SK-N-MC (cell line): ENCODE results near the gene TSR3.
"Not testable (repeated sequence)": the region's sequence is repeated elsewhere in the genome, so short reads cannot be mapped to it uniquely, and the experiment has no call there.

Source experiments
- DNase-seq: peaks from one replicate; pipeline ENCODE4 v3.0.0-alpha.2; 2011; ENCODE audit warnings: low read depth, low spot score
- H3K27ac ChIP-seq: fragments of 200-600 bp; sonication (generic); 2 replicates; pipeline ENCODE4 v1.5.1; 2016; ENCODE audit warnings: mixed run types
- H3K36me3 ChIP-seq: fragments of 200-600 bp; sonication (generic); 2 replicates; pipeline ENCODE4 v1.6.1; 2017; ENCODE audit warnings: antibody characterized with exemption, low read length, mixed read lengths; ENCODE audit not compliant: insufficient read depth
- H3K4me3 ChIP-seq: fragments of 200-600 bp; sonication (generic); 2 replicates; pipeline ENCODE4 v1.5.1; 2016
- H3K9ac ChIP-seq: fragments of 200-600 bp; sonication (generic); 2 replicates; pipeline ENCODE4 v1.8.0; 2017; ENCODE audit warnings: mixed run types, mixed read lengths; ENCODE audit not compliant: insufficient read length
- H3K9me3 ChIP-seq: fragments of 200-600 bp; sonication (generic); 2 replicates; pipeline ENCODE4 v1.6.1; 2017; ENCODE audit warnings: low read depth, mild to moderate bottlenecking, antibody characterized with exemption, low read length, moderate library complexity, mixed read lengths
- EZH2 ChIP-seq: fragments of 200-600 bp; sonication (generic); IDR thresholded peaks from one replicate; pipeline ENCODE4 v1.6.1; 2017; ENCODE audit warnings: antibody characterized with exemption
- FOXP2 ChIP-seq: optimal IDR thresholded peaks from 2 replicates; pipeline ENCODE3; 2011; ENCODE audit warnings: mild to moderate bottlenecking, moderate library complexity; ENCODE audit not compliant: insufficient read depth; ENCODE audit errors: extremely low read length, control extremely low read depth
- POLR2AphosphoS5 ChIP-seq: IDR thresholded peaks from 2 replicates; pipeline ENCODE4 v1.6.1; 2012; ENCODE audit warnings: mild to moderate bottlenecking, low read depth, low read length, borderline replicate concordance

The TSR3 gene

DNA sequence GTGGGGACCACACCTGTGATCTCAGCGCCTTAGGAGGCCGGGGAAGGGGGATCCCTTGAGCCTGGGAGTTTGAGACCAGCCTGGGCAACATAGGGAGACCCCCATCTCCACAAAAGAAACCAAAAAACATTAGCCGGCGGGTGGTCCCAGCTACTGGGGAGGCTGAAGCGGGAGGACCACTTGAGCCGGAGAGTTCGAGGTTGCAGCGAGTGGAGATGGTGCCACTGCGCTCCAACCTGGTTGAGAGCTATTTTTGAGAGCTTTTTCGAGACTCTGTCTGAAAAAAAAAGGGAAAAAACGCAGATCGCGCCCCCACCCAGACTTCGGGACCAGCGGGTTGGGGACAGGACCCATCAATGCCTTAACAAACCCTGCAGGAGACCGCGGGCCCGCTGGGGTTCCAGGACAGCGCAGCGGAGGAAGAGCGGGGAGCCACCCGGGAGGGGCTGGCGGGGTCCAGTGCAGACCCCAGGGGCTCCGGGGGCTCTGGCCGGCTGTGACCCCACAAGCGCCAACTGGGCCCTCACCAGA, 19.0 kb downstream of the TSR3 start:
- no peak overlapping the region for H3K27ac ChIP-seq
- no peak overlapping the region for H3K9ac ChIP-seq
- H3K36me3 ChIP-seq = no peaks in the 10 kb centered on the region
- H3K9me3 ChIP-seq = no peaks in the 10 kb centered on the region
- no peak for DNase-seq
- H3K4me3 ChIP-seq = no peak overlapping the region
- no peak for TF ChIP-seq POLR2AphosphoS5
- no peak for TF ChIP-seq EZH2
- no peak for TF ChIP-seq FOXP2

DNA sequence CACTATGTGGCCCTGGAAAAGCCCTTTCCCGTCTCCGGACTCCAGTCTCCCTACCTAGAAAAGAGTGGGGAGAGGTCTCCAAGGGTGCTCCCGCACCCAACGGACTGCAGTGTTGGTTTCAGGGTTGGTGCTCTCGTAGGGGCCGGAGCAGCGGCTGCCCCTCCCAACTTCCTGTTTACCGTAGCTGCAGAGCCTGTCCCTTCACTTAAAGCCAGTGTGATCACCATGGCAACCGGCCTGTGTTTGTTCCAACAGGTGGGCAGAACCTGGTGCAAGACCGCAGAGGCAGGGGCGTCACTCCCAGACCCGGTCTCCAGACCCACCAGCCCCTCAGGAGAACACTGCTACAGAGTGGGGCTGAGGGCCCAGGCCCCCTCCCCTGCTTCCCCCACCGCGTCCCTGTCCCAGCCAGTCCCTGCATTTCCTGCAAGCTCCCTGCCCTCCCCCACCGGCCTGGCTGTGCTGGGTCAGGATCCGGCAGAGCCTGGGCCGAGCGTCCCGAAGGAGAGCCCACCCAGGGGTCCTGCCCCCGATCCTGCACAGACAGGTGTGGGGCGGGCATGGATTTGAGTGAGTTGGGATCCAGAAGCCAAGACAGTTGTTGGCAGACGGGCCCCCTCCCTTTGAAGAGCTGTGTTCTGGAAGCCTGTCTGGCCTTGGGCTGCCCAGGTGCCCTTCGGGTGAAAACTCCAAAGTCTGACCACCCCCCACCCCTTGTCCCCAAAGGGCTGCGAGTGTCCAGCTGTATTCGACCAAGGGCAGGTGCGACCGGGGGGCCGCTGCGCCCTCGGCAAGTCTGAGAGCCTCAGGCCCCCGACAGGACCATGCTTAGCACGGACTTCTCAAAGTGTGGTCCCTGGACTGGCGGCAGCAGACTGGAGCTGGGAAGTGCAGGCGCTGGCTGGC, 19.7 kb downstream of the TSR3 start:
- Histone ChIP-seq H3K27ac (no peak overlapping the region), H3K9me3 (no peaks in the 10 kb centered on the region), H3K9ac (no peak overlapping the region), H3K4me3 (no peak overlapping the region), H3K36me3 (no peaks in the 10 kb centered on the region)
- no peak for TF ChIP-seq FOXP2
- TF ChIP-seq POLR2AphosphoS5 = no peak
- no peak for TF ChIP-seq EZH2
- DNase-seq = no peak

DNA sequence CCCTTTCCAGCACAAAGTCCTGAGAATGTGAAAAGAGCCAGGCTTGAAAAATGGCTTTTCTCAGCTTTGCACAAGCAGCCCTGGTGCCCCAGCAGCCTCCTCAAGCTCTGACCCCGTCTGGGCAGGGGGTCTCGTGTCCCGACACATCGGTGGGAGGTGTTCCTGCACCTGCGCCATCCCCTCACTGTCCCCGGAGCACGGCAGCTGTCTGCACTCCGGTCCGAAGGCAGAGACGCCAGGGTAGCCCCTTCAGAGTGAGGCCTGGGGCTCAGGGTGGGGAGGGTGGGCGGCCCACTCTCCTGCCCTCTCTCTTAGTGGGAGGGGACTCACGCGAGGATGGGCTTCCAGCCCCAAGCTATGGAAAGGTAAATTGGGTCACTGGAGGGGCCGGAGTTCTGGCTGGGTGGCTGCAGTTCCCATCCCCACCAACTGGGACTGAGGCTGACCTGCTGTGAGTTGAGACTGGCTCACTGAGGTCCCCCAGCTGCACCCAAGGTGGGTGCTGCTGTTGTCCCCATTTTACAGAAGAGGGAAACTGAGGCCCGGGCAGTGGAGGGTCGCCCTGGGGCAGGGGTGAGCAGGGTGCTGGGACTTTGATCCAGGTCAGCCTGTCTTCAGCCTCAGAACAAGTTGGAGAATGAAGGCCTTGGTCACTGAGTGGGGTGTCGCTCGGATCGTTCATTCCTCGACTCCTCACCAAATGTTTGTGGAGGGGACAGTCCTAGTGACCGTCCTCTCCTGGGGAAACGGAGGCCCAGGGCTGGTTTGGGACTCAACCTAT, 20.6 kb downstream of the TSR3 start:
- no peak for DNase-seq
- Histone ChIP-seq H3K9me3 (no peaks in the 10 kb centered on the region), H3K27ac (no peak overlapping the region), H3K9ac (no peak overlapping the region), H3K4me3 (no peak overlapping the region), H3K36me3 (no peaks in the 10 kb centered on the region)
- TF ChIP-seq FOXP2 (no peak), EZH2 (no peak), POLR2AphosphoS5 (no peak)

DNA sequence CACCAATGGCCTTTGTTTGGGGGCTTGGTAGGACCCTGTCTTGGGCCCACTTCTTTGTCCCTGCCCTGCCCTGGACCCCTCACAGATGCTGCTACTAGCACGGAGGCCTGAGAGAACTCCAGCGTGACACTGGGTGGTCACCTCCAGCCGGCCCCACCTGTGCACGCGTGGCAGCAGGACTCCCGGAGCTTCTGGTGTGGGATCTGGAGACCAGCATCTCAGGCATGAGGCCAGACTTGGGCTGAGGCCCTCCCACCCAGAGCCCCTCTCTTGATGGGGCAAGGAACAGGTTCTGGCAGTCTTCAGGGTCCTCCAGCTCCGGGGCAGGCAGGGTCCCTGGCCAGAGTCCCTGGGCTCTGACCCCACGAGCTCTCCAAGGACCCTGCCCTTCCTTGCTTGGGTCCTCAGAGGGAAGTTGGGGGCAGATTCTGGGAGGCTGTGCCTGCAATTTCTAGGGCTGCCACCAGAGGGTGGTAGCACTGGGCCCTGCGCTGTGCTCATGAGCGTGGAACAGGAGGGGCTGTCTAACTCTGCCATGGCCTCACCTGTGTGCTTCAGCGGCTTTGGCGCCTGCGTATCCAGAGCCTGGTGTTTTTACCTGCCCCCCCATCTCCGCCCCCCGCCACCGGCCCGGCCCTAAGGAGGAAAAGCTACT, 21.3 kb downstream of the TSR3 start:
- no peak for DNase-seq

DNA sequence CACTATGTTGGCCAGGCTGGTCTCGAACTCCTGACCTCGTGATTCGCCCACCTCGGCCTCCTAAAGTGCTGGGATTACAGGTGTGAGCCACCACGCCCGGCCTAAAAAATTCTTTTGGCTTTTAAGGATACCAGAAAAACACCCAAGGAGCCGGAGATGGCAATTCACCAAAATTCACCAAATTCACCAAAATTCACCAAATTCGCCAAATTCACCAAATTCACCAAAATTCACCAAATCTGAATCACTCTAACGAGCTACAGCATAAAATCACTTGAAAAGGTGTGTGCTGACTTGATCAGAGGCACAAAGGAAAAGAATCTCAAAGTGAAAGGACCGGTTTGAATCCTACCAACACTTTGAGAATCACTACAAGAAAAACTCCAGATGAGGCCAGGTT, 22.7 kb downstream of the TSR3 start:
- DNase-seq, H3K9me3 ChIP-seq, H3K4me3 ChIP-seq, H3K36me3 ChIP-seq, H3K27ac ChIP-seq, H3K9ac ChIP-seq: not testable (repeated sequence)

More for the DNA sequence above, 21.3 kb downstream of the TSR3 start:
- Histone ChIP-seq H3K27ac (no peak overlapping the region), H3K4me3 (no peak overlapping the region), H3K9me3 (no peaks in the 10 kb centered on the region), H3K9ac (no peak overlapping the region), H3K36me3 (peaks cover under 1% of the 10 kb centered on the region; the same call in 1 of the 2 replicates)
- no peak for TF ChIP-seq EZH2
- TF ChIP-seq POLR2AphosphoS5 = no peak
- TF ChIP-seq FOXP2 = no peak

DNA sequence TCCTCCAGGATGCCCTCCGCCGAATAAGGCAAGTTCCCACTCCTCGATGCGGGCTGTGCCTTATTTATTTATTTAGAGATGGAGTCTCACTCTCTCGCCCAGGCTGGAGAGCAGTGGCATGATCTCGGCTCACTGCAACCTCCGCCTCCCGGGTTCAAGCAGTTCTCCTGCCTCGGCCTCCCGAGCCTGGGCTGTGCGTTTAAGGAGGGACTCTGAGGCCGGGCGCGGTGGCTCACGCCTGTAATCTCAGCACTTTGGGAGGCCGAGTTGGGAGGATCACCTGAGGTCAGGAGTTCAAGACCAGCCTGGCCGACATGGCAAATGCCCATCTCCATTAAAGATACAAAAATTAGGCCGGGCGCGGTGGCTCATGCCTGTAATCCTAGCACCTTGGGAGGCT, 23.5 kb downstream of the TSR3 start:
- peaks cover 18% of the 10 kb centered on the region; the same call in 1 of the 2 replicates for H3K36me3 ChIP-seq
- not testable (repeated sequence) for H3K27ac ChIP-seq, H3K9ac ChIP-seq, H3K4me3 ChIP-seq, H3K9me3 ChIP-seq, DNase-seq

DNA sequence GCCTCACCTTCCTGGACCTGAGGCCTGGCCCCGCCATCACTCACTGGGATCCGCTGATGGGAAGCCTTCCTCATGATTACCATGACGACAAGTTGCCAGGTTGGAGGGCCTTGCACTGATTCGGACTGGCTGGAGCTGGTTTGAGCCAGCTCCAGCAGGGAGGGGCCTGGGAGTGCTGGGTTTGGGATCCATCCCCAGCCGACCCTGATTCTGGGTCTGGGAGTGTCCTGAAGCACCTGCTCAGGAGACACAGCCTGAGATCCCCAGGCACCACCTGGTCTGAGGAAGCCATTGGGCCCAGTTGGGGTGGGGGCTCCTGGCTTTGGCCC, 24.1 kb downstream of the TSR3 start:
- Histone ChIP-seq H3K36me3 (peaks cover 18% of the 10 kb centered on the region; the same call in 1 of the 2 replicates), H3K9ac (no peak overlapping the region), H3K4me3 (no peak overlapping the region), H3K27ac (no peak overlapping the region), H3K9me3 (no peaks in the 10 kb centered on the region)
- DNase-seq = no peak
- no peak for TF ChIP-seq EZH2
- TF ChIP-seq POLR2AphosphoS5 = no peak
- TF ChIP-seq FOXP2 = no peak

DNA sequence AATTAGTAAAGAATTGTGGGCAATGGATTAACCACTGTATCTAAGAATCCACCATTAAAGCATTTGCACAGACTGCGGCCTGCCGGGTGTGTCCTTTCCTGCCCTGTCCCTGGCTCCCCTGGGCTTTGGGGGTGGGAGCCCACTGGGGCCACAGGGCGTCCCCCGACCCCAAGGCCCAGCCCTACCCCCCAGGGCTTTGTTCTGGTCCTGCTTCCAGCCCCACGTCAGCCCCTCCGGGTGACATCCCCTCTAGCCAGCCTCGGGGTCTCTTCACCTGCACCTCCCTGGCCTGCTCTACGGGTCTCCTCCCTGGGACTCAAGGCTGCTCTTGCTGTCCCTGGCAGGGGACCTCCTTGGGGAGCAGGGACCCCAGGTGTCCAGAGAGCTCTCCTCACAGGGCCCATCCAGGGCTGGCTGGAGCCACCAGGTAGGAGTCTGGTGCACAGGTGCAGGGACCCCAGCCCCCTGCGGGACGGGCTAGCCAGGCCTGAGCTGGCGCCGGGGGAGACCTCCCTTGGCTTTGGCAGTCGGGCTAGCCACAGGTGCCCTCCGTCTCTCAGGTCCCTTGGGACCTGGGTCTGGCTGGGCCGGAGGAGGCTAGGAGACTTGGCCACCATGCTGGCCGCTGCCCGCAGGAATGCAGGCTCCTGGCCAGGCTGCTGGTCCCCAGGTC, 24.6 kb downstream of the TSR3 start:
- no peak for TF ChIP-seq FOXP2
- TF ChIP-seq EZH2 = no peak
- no peak for TF ChIP-seq POLR2AphosphoS5
- no peak overlapping the region for H3K27ac ChIP-seq
- no peak for DNase-seq
- no peak overlapping the region for H3K9ac ChIP-seq
- H3K9me3 ChIP-seq = no peaks in the 10 kb centered on the region
- H3K4me3 ChIP-seq = no peak overlapping the region
- H3K36me3 ChIP-seq = peaks cover 18% of the 10 kb centered on the region; the same call in 1 of the 2 replicates
